Mammary epithelial cell (primary cell): ENCODE measurements around the gene LRCH1.

Experiments
- EZH2 ChIP-seq: IDR thresholded peaks from 2 replicates; pipeline ENCODE4 v1.6.1; 2012; ENCODE audit warnings: low read length, inconsistent platforms, borderline replicate concordance
- TF ChIP-seq, protein P1 (sequence below), 2 donors: IDR thresholded peaks in 1 of 2; conservative IDR thresholded peaks in 1 of 2; 2 replicates each; pipeline ENCODE4 v1.5.1; 2011 to 2012; ENCODE audit warnings: inconsistent platforms in 2 of 2, low read length in 2 of 2, mild to moderate bottlenecking in 2 of 2, control low read depth in 1 of 2, low read depth in 1 of 2; ENCODE audit not compliant: insufficient read depth in 1 of 2; ENCODE audit errors: extremely low read depth in 1 of 2

GRCh38 chr13:46743191-46743590 is 190.2 kb downstream of the LRCH1 start:
- TF ChIP-seq, protein P1, sequence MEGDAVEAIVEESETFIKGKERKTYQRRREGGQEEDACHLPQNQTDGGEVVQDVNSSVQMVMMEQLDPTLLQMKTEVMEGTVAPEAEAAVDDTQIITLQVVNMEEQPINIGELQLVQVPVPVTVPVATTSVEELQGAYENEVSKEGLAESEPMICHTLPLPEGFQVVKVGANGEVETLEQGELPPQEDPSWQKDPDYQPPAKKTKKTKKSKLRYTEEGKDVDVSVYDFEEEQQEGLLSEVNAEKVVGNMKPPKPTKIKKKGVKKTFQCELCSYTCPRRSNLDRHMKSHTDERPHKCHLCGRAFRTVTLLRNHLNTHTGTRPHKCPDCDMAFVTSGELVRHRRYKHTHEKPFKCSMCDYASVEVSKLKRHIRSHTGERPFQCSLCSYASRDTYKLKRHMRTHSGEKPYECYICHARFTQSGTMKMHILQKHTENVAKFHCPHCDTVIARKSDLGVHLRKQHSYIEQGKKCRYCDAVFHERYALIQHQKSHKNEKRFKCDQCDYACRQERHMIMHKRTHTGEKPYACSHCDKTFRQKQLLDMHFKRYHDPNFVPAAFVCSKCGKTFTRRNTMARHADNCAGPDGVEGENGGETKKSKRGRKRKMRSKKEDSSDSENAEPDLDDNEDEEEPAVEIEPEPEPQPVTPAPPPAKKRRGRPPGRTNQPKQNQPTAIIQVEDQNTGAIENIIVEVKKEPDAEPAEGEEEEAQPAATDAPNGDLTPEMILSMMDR (conservative IDR thresholded peaks at IDR 0.05 in 1 of 2, IDR thresholded peaks at IDR 0.05 in 1 of 2; ENCODE audit: extremely low read depth in 1 of 2, insufficient read depth in 1 of 2, low read depth in 1 of 2, low read length in 2 of 2), result no peak
- TF ChIP-seq EZH2, result no peak
